GM12878 (cell line): ENCODE data around the gene ZSWIM7. TPM values are rescaled to one million over a fixed set of nuclear protein-coding genes. Genes with fewer than 3 reads are reported as not detected.

Experiments used
- ATAC-seq: fragments of 200-7000 bp; cut with Tn5 transposase; 3 replicates; pipeline ENCODE4 v1.9.1; 2020; ENCODE audit warnings: mild to moderate bottlenecking, moderate library complexity
- BruUV-seq: library from RNA; stranded (reverse); fragments of 400-500 nt; replicated peaks from 2 replicates; lab custom pipeline; 2021; lab: Mats Ljungman, UMichigan
- CTCF ChIA-PET: fragments of 300-600 bp; sonication (Branson Sonifier 250); formaldehyde crosslinking; extraction: SDS; loops from one replicate; lab custom pipeline; 2021; ENCODE audit warnings: inconsistent platforms; lab: Yijun Ruan, JAX
- POLR2A ChIA-PET: fragments of 350-600 bp; formaldehyde crosslinking; extraction: SDS; loops from one replicate; lab custom pipeline; 2021; ENCODE audit warnings: inconsistent platforms; lab: Charles Lee
- RAD21 ChIA-PET: fragments of 300-600 bp; sonication (Branson Sonifier 250); formaldehyde crosslinking; loops from one replicate; lab custom pipeline; 2023; ENCODE audit warnings: antibody characterized with exemption; ENCODE audit not compliant: unreplicated experiment; lab: Charles Lee
- SMC1A ChIA-PET: fragments of 300-600 bp; sonication (Branson Sonifier 250); formaldehyde crosslinking; loops from one replicate; lab custom pipeline; 2023; ENCODE audit not compliant: unreplicated experiment, uncharacterized antibody; lab: Charles Lee
- DNase-seq: peaks from one replicate; pipeline ENCODE4 v3.0.0-alpha.2; 2011; ENCODE audit warnings: low read depth, low spot score
- FAIRE-seq: peaks from 3 replicates; lab custom pipeline; 2011; peaks lifted over from hg19 to GRCh38; lab: Jason Lieb, UNC
- H2AFZ ChIP-seq: 2 replicates; pipeline ENCODE4 v1.6.0; 2011; ENCODE audit warnings: low read depth, low read length, control low read depth; ENCODE audit not compliant: control insufficient read depth
- H3K27ac ChIP-seq: 2 replicates; pipeline ENCODE4 v1.5.1; 2011; ENCODE audit warnings: control low read depth; ENCODE audit not compliant: control insufficient read depth, insufficient read depth
- H3K27me3 ChIP-seq, 2 experiments: replicated peaks in 1 of 2; 2 replicates each; pipeline versions ENCODE4 v1.6.0 to v1.6.1; 2011; ENCODE audit warnings: low read length in 1 of 2; ENCODE audit not compliant: control insufficient read depth in 2 of 2, insufficient read depth in 2 of 2
- H3K36me3 ChIP-seq, 2 experiments: 2 replicates each; pipeline ENCODE4 v1.5.1; 2011; ENCODE audit warnings: low read length in 1 of 2; ENCODE audit not compliant: control insufficient read depth in 2 of 2, insufficient read depth in 2 of 2
- H3K4me1 ChIP-seq: 2 replicates; pipeline ENCODE4 v1.6.1; 2011; ENCODE audit warnings: mild to moderate bottlenecking, low read length, moderate library complexity, mixed read lengths; ENCODE audit not compliant: control insufficient read depth, insufficient read depth
- H3K4me2 ChIP-seq: 2 replicates; pipeline ENCODE4 v1.6.0; 2011; ENCODE audit warnings: control low read depth; ENCODE audit not compliant: control insufficient read depth, insufficient read depth
- H3K4me3 ChIP-seq: fragments of 200-600 bp; sonication (generic); 2 replicates; pipeline ENCODE4 v1.5.1; 2016
- H3K79me2 ChIP-seq: 2 replicates; pipeline ENCODE4 v1.6.0; 2011; ENCODE audit warnings: low read length; ENCODE audit not compliant: control insufficient read depth, insufficient read depth
- H3K9ac ChIP-seq: 2 replicates; pipeline ENCODE4 v1.8.0; 2011; ENCODE audit warnings: low read length, control low read depth, mixed read lengths; ENCODE audit not compliant: control insufficient read depth, insufficient read depth
- H3K9me3 ChIP-seq: replicated peaks from 3 replicates; pipeline ENCODE4 v1.5.1; 2011; ENCODE audit warnings: mild to moderate bottlenecking, low read length; ENCODE audit not compliant: control insufficient read depth, insufficient read depth
- H4K20me1 ChIP-seq: 2 replicates; pipeline ENCODE4 v1.6.0; 2011; ENCODE audit not compliant: control insufficient read depth, insufficient read depth
- DPF2 ChIP-seq: fragments of 450-650 bp; IDR thresholded peaks from 2 replicates; pipeline ENCODE4 v1.6.1; 2017; ENCODE audit warnings: mild to moderate bottlenecking
- HDAC6 ChIP-seq: fragments of 200-600 bp; sonication (generic); IDR thresholded peaks from one replicate; pipeline ENCODE4 v1.8.0; 2017; ENCODE audit warnings: antibody characterized with exemption; ENCODE audit not compliant: unreplicated experiment
- HSF1 ChIP-seq: fragments of 150-350 bp; IDR thresholded peaks from 2 replicates; pipeline ENCODE4 v1.6.1; 2014; ENCODE audit warnings: mild to moderate bottlenecking, low read depth, low read length
- MAX ChIP-seq: IDR thresholded peaks from 2 replicates; pipeline ENCODE4 v1.6.1; 2012; ENCODE audit warnings: low read depth, low read length, improper control_type of control experiment
- PKNOX1 ChIP-seq: fragments of 450-650 bp; IDR thresholded peaks from 2 replicates; pipeline ENCODE4 v1.6.1; 2016; ENCODE audit warnings: mild to moderate bottlenecking
- RAD21 ChIP-seq: IDR thresholded peaks from 2 replicates; pipeline ENCODE4 v1.6.1; 2011; ENCODE audit warnings: mild to moderate bottlenecking, low read depth, low read length, moderate library complexity; ENCODE audit not compliant: insufficient read depth
- SMARCA5 ChIP-seq: fragments of 450-650 bp; IDR thresholded peaks from 2 replicates; pipeline ENCODE4 v1.6.1; 2017; ENCODE audit warnings: mild to moderate bottlenecking
- YY1 ChIP-seq: IDR thresholded peaks from 2 replicates; pipeline ENCODE4 v1.6.1; 2011; ENCODE audit warnings: low read depth, mild to moderate bottlenecking, low read length
- ZNF592 ChIP-seq: fragments of 450-650 bp; IDR thresholded peaks from 2 replicates; pipeline ENCODE4 v1.6.1; 2017; ENCODE audit warnings: mild to moderate bottlenecking, moderate library complexity
- ZNF687 ChIP-seq: fragments of 450-650 bp; IDR thresholded peaks from 2 replicates; pipeline ENCODE4 v1.6.1; 2017; ENCODE audit warnings: mild to moderate bottlenecking, moderate library complexity
- WGBS: methylation state at CpG from one replicate; pipeline ENCODE4 v1.1.6; 2016; ENCODE audit warnings: low lambda C conversion rate; ENCODE audit not compliant: insufficient replicate concordance, insufficient coverage; ENCODE audit errors: missing lambda C conversion rate; 5-methylcytosine and 5-hydroxymethylcytosine counted together
- in situ Hi-C: fragments of 300-500 bp; cut with MboI; formaldehyde crosslinking; loops from 9 replicates; pipeline ENCODE4 v1.14.3; 2018; ENCODE audit warnings: mixed read lengths
- intact Hi-C: fragments of 100-400 bp; cut with micrococcal nuclease; formaldehyde crosslinking; loops from one replicate; pipeline ENCODE4 v1.14.2; 2022; ENCODE audit not compliant: unreplicated experiment
- polyA plus RNA-seq, 11 experiments: library from polyadenylated mRNA; depleted of rRNA in 4 of 11; unstranded in 6 of 11; stranded (reverse) in 5 of 11; fragments of >200 nt; fragmentation: Nextera tagmentation in 4 of 11; fragmentation: Illumina TruSeq in 1 of 11; extraction: Ambion mirVana in 4 of 11; extraction: Trizol in 1 of 11; gene quantifications; 1 replicate in 1 of 11; 2 replicates in 10 of 11; pipeline versions ENCODE4 v1.2.1 to v1.2.3, GENCODE V29; 2011 to 2016; ENCODE audit warnings: inconsistent platforms in 2 of 11, missing spikeins in 2 of 11, low read depth in 1 of 11
- total RNA-seq, 4 experiments: library from RNA; depleted of rRNA in 3 of 4; stranded (reverse); fragments of >200 nt in 3 of 4; fragmentation: Illumina TruSeq in 1 of 4; extraction: Trizol in 1 of 4; gene quantifications; 2 replicates each; pipeline versions ENCODE4 v1.2.1 to v1.2.3, GENCODE V29; 2013 to 2021

The ZSWIM7 gene
- total and polyA plus RNA-seq, 10 of the 15 experiments (the other 5 are each of a cell fraction or from before 2014, with no cell fraction given) = 7.0 to 26.6 (median 9.9) TPM

- Histone ChIP-seq H3K4me2 (peak within 1 kb of the TSS; percentile 79), H3K36me3 (no peaks in the 10 kb centered on the region), H3K4me1 (no peaks in the 10 kb centered on the region), H3K9me3 (peaks cover 2% of the 10 kb centered on the region; the same call in 2 of the 3 replicates), H3K4me3 (peak within 1 kb of the TSS; percentile 32; the same call in 1 of the 2 replicates), H3K27ac (no peak within 1 kb of the TSS), H3K79me2 (no peaks in the 10 kb centered on the region), H4K20me1 (no peaks in the 10 kb centered on the region), H2AFZ (peak within 1 kb of the TSS; percentile 61), H3K27me3 (peaks cover 7 to 17% of the 10 kb centered on the region in 2 experiments), H3K9ac (no peak within 1 kb of the TSS; the same call in 1 of the 2 replicates)
- ChIA-PET CTCF (interaction anchor here (0.9 to 2.4 kb wide), 2 partner anchors 31 to 54 kb away, joined by 3 to 10 read pairs; partner anchors contain the start of genes TTC19 and ZSWIM7), SMC1A (interaction anchor here (1.5 kb wide), 1 partner anchor 53 kb away, joined by 5 read pairs; no protein-coding TSS in a partner anchor), POLR2A (no interaction called here), RAD21 (interaction anchor here (1.4 kb wide), 2 partner anchors 53 to 54 kb away, joined by 3 to 4 read pairs; partner anchors contain the start of gene ZSWIM7)
- no TSS peak for BruUV-seq
- ATAC-seq = peak; percentile 77
- in situ Hi-C loops (no loop called here), intact Hi-C loops (loop anchor here (1.0 kb wide), 1 partner anchor 53 kb away; no protein-coding TSS in a partner anchor)
- no peak for DNase-seq
- FAIRE-seq = no peak
- WGBS = 2% methylated on average over 59 of the region's 88 CpGs
- TF ChIP-seq RAD21 (peak; percentile 28; the same call in 1 of the 2 replicates), MAX (no peak), HDAC6 (peak; percentile 41), PKNOX1 (peak; percentile 79), ZNF687 (peak; percentile 58; the same call in 1 of the 2 replicates), ZNF592 (peak; percentile 47; the same call in 1 of the 2 replicates), YY1 (0 out of 2 replicates have a peak, but pooled peaks have one; percentile 18), DPF2 (0 out of 2 replicates have a peak, but pooled peaks have one; percentile 56), SMARCA5 (0 out of 2 replicates have a peak, but pooled peaks have one; percentile 54), HSF1 (no peak)
These were observed 54.6 kb downstream of the ZSWIM7 start, which contains the start of gene ADORA2B for GRCh38 chr17:15944759-15945526. Gene ADORA2B (plus strand): TSS chr17:15945130. CDS start chr17:15945249, 119 bp downstream.
